ENCODE measurements around the gene SNAP47.

GRCh38 chr1:227773558-227773957 lies 38.3 kb downstream of the SNAP47 start:
- TF ChIP-seq CTCF (conservative IDR thresholded peaks at IDR 0.05; ENCODE audit: low read length) (no peak), EZH2phosphoT487 (IDR thresholded peaks at IDR 0.05; ENCODE audit: borderline replicate concordance) (no peak)

Data from Loucy (cell line).